GM12864 (cell line): ENCODE results near the gene RHBDL3.

Experiments
- DNase-seq: peaks from one replicate; pipeline ENCODE4 v3.0.0-alpha.2; 2011; ENCODE audit warnings: low read depth
- H3K4me3 ChIP-seq: 2 replicates; pipeline ENCODE4 v1.5.1; 2011; ENCODE audit warnings: mild to moderate bottlenecking, low read depth, low read length, control low read depth
- TF ChIP-seq, protein P1 (sequence below): IDR thresholded peaks from 2 replicates; pipeline ENCODE4 v1.5.1; 2011; ENCODE audit warnings: low read depth, mild to moderate bottlenecking, moderate library complexity, low read length, control low read depth, inconsistent platforms; ENCODE audit errors: missing control alignments

Gene RHBDL3

DNA sequence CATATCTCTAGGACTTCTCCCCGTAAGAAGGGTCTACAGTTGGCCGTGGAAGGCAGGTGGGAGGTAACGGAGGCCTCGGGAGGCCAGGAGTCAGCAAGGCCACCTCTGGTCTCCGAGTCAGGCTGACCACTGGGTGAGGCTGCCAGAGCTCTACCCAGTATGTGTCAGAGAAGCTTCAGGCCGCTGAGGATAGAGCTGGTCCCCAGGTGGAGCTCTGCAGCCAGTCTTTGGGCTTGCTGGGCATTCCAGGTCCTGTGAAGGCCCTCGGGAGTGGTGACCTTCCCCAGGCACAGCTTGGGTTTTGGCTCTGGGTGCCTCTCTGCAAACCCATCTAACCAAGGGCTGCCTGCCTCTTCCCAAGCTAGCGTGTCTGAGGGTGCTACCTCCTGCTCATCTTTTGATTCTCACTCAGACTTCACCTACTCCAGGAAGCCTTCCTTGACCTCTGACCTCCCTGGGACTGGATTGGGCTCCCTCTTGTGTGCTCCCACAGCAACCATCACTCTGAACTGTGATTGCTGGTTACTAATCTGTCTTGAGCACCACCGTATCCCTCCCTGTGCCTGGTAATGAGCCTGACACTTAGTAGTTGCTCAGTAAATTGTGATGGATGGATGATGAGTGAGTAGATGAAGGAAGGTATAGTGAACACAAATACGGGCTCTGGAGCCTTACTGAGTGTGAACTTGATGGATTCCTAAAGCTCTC, 22.3 kb downstream of the RHBDL3 start:
- no peak for DNase-seq
- H3K4me3 ChIP-seq = no peak overlapping the region
- TF ChIP-seq, protein P1, sequence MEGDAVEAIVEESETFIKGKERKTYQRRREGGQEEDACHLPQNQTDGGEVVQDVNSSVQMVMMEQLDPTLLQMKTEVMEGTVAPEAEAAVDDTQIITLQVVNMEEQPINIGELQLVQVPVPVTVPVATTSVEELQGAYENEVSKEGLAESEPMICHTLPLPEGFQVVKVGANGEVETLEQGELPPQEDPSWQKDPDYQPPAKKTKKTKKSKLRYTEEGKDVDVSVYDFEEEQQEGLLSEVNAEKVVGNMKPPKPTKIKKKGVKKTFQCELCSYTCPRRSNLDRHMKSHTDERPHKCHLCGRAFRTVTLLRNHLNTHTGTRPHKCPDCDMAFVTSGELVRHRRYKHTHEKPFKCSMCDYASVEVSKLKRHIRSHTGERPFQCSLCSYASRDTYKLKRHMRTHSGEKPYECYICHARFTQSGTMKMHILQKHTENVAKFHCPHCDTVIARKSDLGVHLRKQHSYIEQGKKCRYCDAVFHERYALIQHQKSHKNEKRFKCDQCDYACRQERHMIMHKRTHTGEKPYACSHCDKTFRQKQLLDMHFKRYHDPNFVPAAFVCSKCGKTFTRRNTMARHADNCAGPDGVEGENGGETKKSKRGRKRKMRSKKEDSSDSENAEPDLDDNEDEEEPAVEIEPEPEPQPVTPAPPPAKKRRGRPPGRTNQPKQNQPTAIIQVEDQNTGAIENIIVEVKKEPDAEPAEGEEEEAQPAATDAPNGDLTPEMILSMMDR = no peak

DNA sequence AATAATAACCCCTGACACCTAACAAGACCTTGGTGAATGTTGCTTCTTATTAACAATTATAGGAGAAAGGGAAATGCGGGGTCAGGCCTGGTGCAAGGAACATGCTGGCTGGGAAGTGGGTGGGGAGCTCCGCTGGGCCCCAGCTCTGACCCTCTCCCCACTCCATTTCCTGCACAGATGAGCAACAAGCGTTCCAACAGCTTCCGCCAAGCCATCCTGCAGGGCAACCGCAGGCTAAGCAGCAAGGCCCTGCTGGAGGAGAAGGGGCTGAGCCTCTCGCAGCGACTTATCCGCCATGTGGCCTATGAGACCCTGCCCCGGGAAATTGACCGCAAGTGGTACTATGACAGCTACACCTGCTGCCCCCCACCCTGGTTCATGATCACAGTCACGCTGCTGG, 23.0 kb downstream of the RHBDL3 start:
- H3K4me3 ChIP-seq = no peak overlapping the region
- TF ChIP-seq, protein P1 = no peak
- no peak for DNase-seq

DNA sequence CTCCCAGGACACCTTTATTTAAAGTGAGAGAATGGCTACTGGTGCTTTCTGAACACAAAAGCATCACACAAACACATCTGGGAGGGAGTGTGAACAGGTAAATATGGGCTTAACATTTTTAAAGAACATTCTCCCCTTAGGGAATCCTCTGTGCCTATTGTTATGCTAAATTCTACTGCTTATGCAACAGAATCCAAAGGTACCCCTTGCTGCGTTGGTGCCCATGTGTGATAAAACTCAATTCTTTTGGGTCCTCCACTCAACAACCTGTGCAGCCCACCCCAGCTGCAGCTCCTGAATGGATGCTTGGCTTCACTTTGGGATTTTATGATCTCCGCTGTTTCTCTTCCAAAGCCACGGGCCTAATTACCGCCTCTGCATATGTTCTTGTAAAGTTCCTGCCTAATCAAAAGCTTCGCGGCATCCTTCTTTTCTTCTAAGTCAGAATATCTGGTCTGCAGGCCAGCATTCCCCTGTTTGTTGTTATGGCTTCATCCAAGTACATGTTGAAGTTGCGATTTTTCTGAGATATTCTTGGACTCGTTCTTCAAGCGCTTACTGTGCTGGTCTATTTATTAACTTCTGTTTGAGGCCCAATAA, 23.9 kb downstream of the RHBDL3 start:
- TF ChIP-seq, protein P1 = no peak
- DNase-seq = no peak
- no peak overlapping the region for H3K4me3 ChIP-seq

GRCh38 chr17:32292094-32292493, 26.5 kb downstream of the RHBDL3 start:
- TF ChIP-seq, protein P1 = no peak

DNA sequence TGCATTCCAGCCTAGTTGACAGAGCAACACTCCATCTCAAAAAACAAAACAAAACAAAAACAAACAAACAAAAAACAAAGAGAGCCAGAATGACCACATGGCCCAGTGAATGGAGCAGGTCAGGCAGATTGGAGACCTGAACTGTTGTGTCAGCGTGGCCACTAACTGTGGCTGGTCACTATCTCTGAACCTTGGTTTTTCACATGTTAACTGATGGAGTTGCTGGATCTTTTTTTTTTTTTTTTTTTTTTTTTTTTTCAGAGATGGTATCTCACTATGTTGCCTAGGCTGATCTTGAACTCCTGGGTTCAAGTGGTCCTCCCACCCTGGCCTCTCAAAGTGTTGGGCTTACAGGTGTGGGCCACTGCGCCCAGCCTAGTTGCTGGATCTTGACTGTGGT, 31.8 kb downstream of the RHBDL3 start:
- TF ChIP-seq, protein P1 = no peak
- H3K4me3 ChIP-seq = no peak overlapping the region
- no peak for DNase-seq

More at GRCh38 chr17:32292094-32292493, 26.5 kb downstream of the RHBDL3 start:
- DNase-seq = no peak
- H3K4me3 ChIP-seq = no peak overlapping the region

DNA sequence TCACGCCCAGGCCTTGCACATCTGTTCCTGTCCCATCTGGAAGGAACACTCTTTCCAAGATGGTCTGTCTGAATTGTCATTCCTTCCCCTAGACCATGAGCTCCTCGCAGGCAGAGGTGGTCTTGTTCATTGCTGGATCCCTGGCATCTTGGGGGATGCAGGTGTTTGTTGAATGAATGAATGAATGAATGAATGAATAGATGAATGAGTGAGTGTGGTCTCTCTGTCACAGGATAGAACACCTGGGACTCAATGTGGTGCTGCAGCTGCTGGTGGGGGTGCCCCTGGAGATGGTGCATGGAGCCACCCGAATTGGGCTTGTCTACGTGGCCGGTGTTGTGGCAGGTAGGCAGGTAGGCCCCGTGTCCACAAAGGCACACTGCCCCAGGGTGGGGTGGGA, 32.2 kb downstream of the RHBDL3 start:
- no peak for DNase-seq
- TF ChIP-seq, protein P1 = no peak
- no peak overlapping the region for H3K4me3 ChIP-seq

GRCh38 chr17:32298298-32298697, 32.7 kb downstream of the RHBDL3 start:
- TF ChIP-seq, protein P1 = no peak
- no peak for DNase-seq
- no peak overlapping the region for H3K4me3 ChIP-seq
